SK-N-SH (cell line): ENCODE results near the gene FTO. TPM values are rescaled to one million over a fixed set of nuclear protein-coding genes. Genes with fewer than 3 reads are reported as not detected.

Experiments used
- CTCF ChIA-PET: fragments of 300-600, 350-600 bp; formaldehyde crosslinking; extraction: SDS; loops from one replicate; lab custom pipeline; 2021; lab: Yijun Ruan, JAX
- POLR2A ChIA-PET: fragments of 350-600 bp; sonication (Branson Sonifier 250); formaldehyde crosslinking; extraction: SDS; loops from one replicate; lab custom pipeline; 2020; ENCODE audit warnings: antibody characterized with exemption, inconsistent platforms; lab: Yijun Ruan, JAX
- DNase-seq: peaks from one replicate; pipeline ENCODE4 v3.0.0; 2012
- H2AFZ ChIP-seq: fragments of 200-600 bp; sonication (generic); 2 replicates; pipeline ENCODE4 v1.8.1; 2016; ENCODE audit warnings: antibody characterized with exemption, mild to moderate bottlenecking, low read depth
- H3F3A ChIP-seq: fragments of 200-600 bp; sonication (generic); replicated peaks from 2 replicates; pipeline ENCODE3; 2016; ENCODE audit warnings: antibody characterized with exemption, mild to moderate bottlenecking; ENCODE audit not compliant: insufficient read depth
- H3K27ac ChIP-seq, 2 experiments: fragments of 200-500 bp in 1 of 2; fragments of 200-600 bp in 1 of 2; sonication (Bioruptor generic) in 1 of 2; sonication (generic), shearing (Covaris generic) in 1 of 2; 2 replicates each; pipeline versions ENCODE4 v1.5.1 to v1.6.1; 2014 to 2016; ENCODE audit warnings: low read depth in 2 of 2, inconsistent platforms in 1 of 2, low read length in 1 of 2, mild to moderate bottlenecking in 1 of 2, mixed read lengths in 1 of 2
- H3K27me3 ChIP-seq: fragments of 200-600 bp; sonication (generic), shearing (Covaris generic); 2 replicates; pipeline ENCODE4 v1.6.1; 2016; ENCODE audit warnings: mixed run types; ENCODE audit not compliant: insufficient read depth
- H3K36me3 ChIP-seq, 2 experiments: fragments of 200-500 bp in 1 of 2; fragments of 200-600 bp in 1 of 2; sonication (Bioruptor generic) in 1 of 2; sonication (generic) in 1 of 2; replicated peaks in 1 of 2; 2 replicates each; pipeline versions ENCODE3 to v1.5.1; 2014 to 2016; ENCODE audit warnings: low read length in 1 of 2, mild to moderate bottlenecking in 1 of 2; ENCODE audit not compliant: insufficient read depth in 2 of 2, control insufficient read depth in 1 of 2
- H3K4me1 ChIP-seq, 2 experiments: fragments of 200-500 bp in 1 of 2; fragments of 200-600 bp in 1 of 2; sonication (Bioruptor generic) in 1 of 2; sonication (generic), shearing (Covaris generic) in 1 of 2; 2 replicates each; pipeline versions ENCODE4 v1.5.1 to v1.6.1; 2014 to 2016; ENCODE audit warnings: low read depth in 1 of 2, low read length in 1 of 2, mixed run types in 1 of 2; ENCODE audit not compliant: insufficient read depth in 2 of 2, control insufficient read depth in 1 of 2
- H3K4me2 ChIP-seq: fragments of 200-600 bp; sonication (generic), shearing (Covaris generic); 2 replicates; pipeline ENCODE4 v1.6.1; 2017; ENCODE audit warnings: mixed run types
- H3K4me3 ChIP-seq, 2 experiments: fragments of 200-500 bp in 1 of 2; fragments of 200-600 bp in 1 of 2; sonication (Bioruptor generic) in 1 of 2; sonication (generic), shearing (Covaris generic) in 1 of 2; 2 replicates each; pipeline versions ENCODE4 v1.5.1 to v1.8.1; 2014 to 2016; ENCODE audit warnings: low read depth in 2 of 2, inconsistent platforms in 1 of 2, low read length in 1 of 2, mild to moderate bottlenecking in 1 of 2, mixed read lengths in 1 of 2, moderate library complexity in 1 of 2
- H3K79me2 ChIP-seq: fragments of 200-600 bp; sonication (generic); 2 replicates; pipeline ENCODE4 v1.8.1; 2017; ENCODE audit warnings: mild to moderate bottlenecking; ENCODE audit not compliant: insufficient read depth
- H3K9ac ChIP-seq: fragments of 200-600 bp; sonication (generic); 2 replicates; pipeline ENCODE4 v1.6.1; 2017; ENCODE audit warnings: mixed run types
- H3K9me2 ChIP-seq: fragments of 200-600 bp; sonication (generic); 2 replicates; pipeline ENCODE4 v1.6.1; 2017; ENCODE audit warnings: mixed run types
- H3K9me3 ChIP-seq: fragments of 200-600 bp; sonication (generic); 2 replicates; pipeline ENCODE4 v1.6.1; 2017; ENCODE audit warnings: mixed run types, mild to moderate bottlenecking, moderate library complexity
- H4K20me1 ChIP-seq: fragments of 200-600 bp; sonication (generic); 2 replicates; pipeline ENCODE4 v1.6.1; 2017; ENCODE audit warnings: mild to moderate bottlenecking, mixed run types; ENCODE audit not compliant: insufficient read depth
- FOSL2 ChIP-seq: IDR thresholded peaks from 2 replicates; pipeline ENCODE4 v1.4.0; 2012; ENCODE audit warnings: low read depth, mild to moderate bottlenecking, moderate library complexity, borderline replicate concordance
- JUND ChIP-seq: IDR thresholded peaks from 2 replicates; pipeline ENCODE4 v1.4.0; 2012
- MEF2A ChIP-seq: IDR thresholded peaks from 2 replicates; pipeline ENCODE4 v1.4.0; 2012; ENCODE audit warnings: low read depth, borderline replicate concordance
- MXI1 ChIP-seq: IDR thresholded peaks from 2 replicates; pipeline ENCODE4 v1.6.1; 2012; ENCODE audit warnings: mild to moderate bottlenecking, low read depth, low read length, improper control_type of control experiment
- NFIC ChIP-seq: IDR thresholded peaks from 2 replicates; pipeline ENCODE4 v1.4.0; 2012; ENCODE audit warnings: borderline replicate concordance
- POLR2AphosphoS5 ChIP-seq: IDR thresholded peaks from 2 replicates; pipeline ENCODE4 v1.6.1; 2012; ENCODE audit warnings: low read depth, low read length
- RCOR1 ChIP-seq: fragments of 150-350 bp; IDR thresholded peaks from 2 replicates; pipeline ENCODE4 v1.6.1; 2017; ENCODE audit warnings: antibody characterized with exemption, low read length
- RFX5 ChIP-seq: IDR thresholded peaks from 2 replicates; pipeline ENCODE4 v1.6.1; 2012; ENCODE audit warnings: mild to moderate bottlenecking, improper control_type of control experiment, low read length
- SIN3A ChIP-seq: IDR thresholded peaks from 2 replicates; pipeline ENCODE4 v1.6.1; 2012; ENCODE audit warnings: low read depth, mild to moderate bottlenecking, low read length, moderate library complexity, borderline replicate concordance
- TAF1 ChIP-seq: IDR thresholded peaks from 2 replicates; pipeline ENCODE4 v1.6.1; 2012; ENCODE audit warnings: low read depth, mild to moderate bottlenecking, low read length, moderate library complexity, borderline replicate concordance
- TCF12 ChIP-seq: IDR thresholded peaks from 2 replicates; pipeline ENCODE4 v1.4.0; 2012
- YY1 ChIP-seq: IDR thresholded peaks from 2 replicates; pipeline ENCODE4 v1.4.0; 2012; ENCODE audit warnings: low read depth, mild to moderate bottlenecking
- WGBS: methylation state at CpG from one replicate; pipeline ENCODE4 v1.1.6; 2017; ENCODE audit warnings: low lambda C conversion rate; 5-methylcytosine and 5-hydroxymethylcytosine counted together
- polyA plus RNA-seq, 3 experiments: library from polyadenylated mRNA; depleted of rRNA; stranded (reverse); fragments of >200 nt; gene quantifications; 2 replicates each; pipeline ENCODE4 v1.2.3, GENCODE V29; 2012
- TF ChIP-seq, protein P1 (sequence below): IDR thresholded peaks from 2 replicates; pipeline ENCODE4 v1.4.0; 2012; ENCODE audit warnings: low read depth
- TF ChIP-seq, protein P2 (sequence below): IDR thresholded peaks from 2 replicates; pipeline ENCODE4 v1.4.0; 2012; ENCODE audit warnings: low read depth, borderline replicate concordance
- TF ChIP-seq, protein P3 (sequence below): IDR thresholded peaks from 2 replicates; pipeline ENCODE4 v1.6.1; 2012; ENCODE audit warnings: mild to moderate bottlenecking, low read depth, low read length, moderate library complexity
- TF ChIP-seq, protein P4 (sequence below): IDR thresholded peaks from 2 replicates; pipeline ENCODE4 v1.4.0; 2012; ENCODE audit warnings: low read depth, borderline replicate concordance
- TF ChIP-seq, protein P5 (sequence below): fragments of 150-350 bp; IDR thresholded peaks from 2 replicates; pipeline ENCODE4 v1.6.1; 2017; ENCODE audit warnings: antibody characterized with exemption, low read length, low read depth, borderline replicate concordance

FTO gene
- polyA plus RNA-seq, 1 of the 3 experiments (the other 2 are of a cell fraction), result 41.2 TPM

DNA sequence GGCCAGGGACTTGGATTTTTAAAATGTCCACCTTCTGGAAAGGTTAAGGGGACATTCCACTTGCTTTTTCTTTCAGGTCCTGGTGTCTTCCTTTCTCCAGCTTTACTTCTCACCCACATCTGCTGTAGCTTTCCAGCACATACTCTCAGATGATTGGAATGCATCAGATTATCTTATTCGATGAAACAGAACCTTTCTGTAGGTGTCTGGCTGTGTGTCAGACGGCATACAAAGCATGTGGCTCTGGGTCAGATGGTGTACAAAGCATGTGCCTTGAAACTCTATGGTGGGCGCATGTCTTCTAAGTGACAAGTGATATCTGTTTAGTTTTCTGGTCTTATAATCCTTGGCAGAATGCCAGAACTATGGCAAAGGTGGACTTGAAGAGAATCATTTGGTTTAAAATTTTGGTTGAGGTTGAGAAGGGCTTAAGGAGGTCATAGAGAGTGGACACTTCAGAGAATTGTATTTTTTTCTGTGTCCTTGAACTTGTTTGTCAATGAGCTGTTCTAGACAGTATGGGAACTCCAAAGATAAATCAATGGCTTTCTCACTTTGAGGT lies 125.3 kb downstream of the FTO start:
- Histone ChIP-seq H3K79me2 (peaks cover 6% of the 10 kb centered on the region), H2AFZ (no peak overlapping the region), H3K4me3 (no peak overlapping the region), H3K4me1 (peaks cover 0 to 5% of the 10 kb centered on the region in 2 experiments; a peak in 1 of 4 replicates), H3K9ac (no peak overlapping the region), H3K36me3 (peaks cover 9% of the 10 kb centered on the region in 2 experiments), H3F3A (no peaks in the 10 kb centered on the region), H3K27ac (no peak overlapping the region), H4K20me1 (no peaks in the 10 kb centered on the region), H3K4me2 (no peak overlapping the region), H3K9me2 (no peaks in the 10 kb centered on the region), H3K9me3 (no peaks in the 10 kb centered on the region), H3K27me3 (no peaks in the 10 kb centered on the region)
- DNase-seq, result no peak
- ChIA-PET POLR2A (no interaction called here), CTCF (no interaction called here)
- WGBS, result 63% methylated on average over 3 of the region's 3 CpGs
- TF ChIP-seq MEF2A (no peak), FOSL2 (peak; percentile 25; the same call in 1 of the 2 replicates), NFIC (peak; percentile 49; the same call in 1 of the 2 replicates), TCF12 (peak; percentile 36; the same call in 1 of the 2 replicates), JUND (0 out of 2 replicates have a peak, but pooled peaks have one; percentile 7), POLR2AphosphoS5 (no peak)
- TF ChIP-seq, protein P1, sequence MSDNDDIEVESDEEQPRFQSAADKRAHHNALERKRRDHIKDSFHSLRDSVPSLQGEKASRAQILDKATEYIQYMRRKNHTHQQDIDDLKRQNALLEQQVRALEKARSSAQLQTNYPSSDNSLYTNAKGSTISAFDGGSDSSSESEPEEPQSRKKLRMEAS, result 0 out of 2 replicates have a peak, but pooled peaks have one; percentile 48

DNA sequence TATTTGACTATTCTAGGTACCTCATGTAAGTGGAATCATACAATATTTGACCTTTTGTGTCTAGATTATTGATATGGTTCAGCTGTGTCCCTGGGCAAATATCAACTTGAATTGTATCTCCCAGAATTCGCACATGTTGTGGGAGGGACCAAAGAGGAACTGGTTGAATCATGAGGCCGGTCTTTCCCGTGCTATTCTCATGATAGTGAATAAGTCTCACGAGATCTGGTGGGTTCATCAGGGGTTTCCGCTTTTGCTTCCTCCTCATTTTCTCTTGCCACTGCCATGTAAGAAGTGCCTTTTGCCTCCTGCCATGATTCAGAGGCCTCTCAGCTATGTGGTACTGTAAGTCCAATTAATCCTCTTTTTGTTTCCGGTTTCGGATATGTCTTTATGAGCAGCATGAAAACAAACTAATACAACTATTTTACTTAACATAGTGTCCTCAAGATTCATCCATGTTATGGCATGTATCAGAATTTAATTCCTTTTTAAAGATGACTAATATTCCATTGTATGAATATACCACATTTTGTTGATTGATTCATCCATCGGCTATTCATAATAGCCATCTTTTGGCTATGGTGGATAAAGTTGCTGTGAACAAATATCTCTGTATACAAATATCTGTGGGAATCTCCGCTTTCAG lies 129.1 kb downstream of the FTO start:
- no peak overlapping the region for H3K9ac ChIP-seq
- H3K9me2 ChIP-seq, result no peaks in the 10 kb centered on the region
- peaks cover 6% of the 10 kb centered on the region for H3K79me2 ChIP-seq
- no peaks in the 10 kb centered on the region for H3F3A ChIP-seq
- H3K4me2 ChIP-seq, result no peak overlapping the region
- no peak for DNase-seq
- peaks cover 0 to 17% of the 10 kb centered on the region in 2 experiments for H3K36me3 ChIP-seq
- H3K4me3 ChIP-seq, result no peak overlapping the region
- no peaks in the 10 kb centered on the region for H4K20me1 ChIP-seq
- H3K4me1 ChIP-seq, result peaks cover 0 to 5% of the 10 kb centered on the region in 2 experiments; a peak in 1 of 4 replicates
- ChIA-PET POLR2A (no interaction called here), CTCF (interaction anchor here (0.6 kb wide), 1 partner anchor 79 kb away, joined by 3 read pairs; no protein-coding TSS in a partner anchor)
- H3K27ac ChIP-seq, result no peak overlapping the region
- H2AFZ ChIP-seq, result no peak overlapping the region
- WGBS, result 96% methylated on average over 9 of the region's 9 CpGs
- no peaks in the 10 kb centered on the region for H3K9me3 ChIP-seq
- H3K27me3 ChIP-seq, result no peaks in the 10 kb centered on the region
- TF ChIP-seq MXI1 (no peak), MEF2A (no peak), SIN3A (no peak), POLR2AphosphoS5 (no peak), RCOR1 (no peak), TAF1 (no peak), YY1 (no peak), RFX5 (no peak), TCF12 (no peak)
- TF ChIP-seq, protein P2, sequence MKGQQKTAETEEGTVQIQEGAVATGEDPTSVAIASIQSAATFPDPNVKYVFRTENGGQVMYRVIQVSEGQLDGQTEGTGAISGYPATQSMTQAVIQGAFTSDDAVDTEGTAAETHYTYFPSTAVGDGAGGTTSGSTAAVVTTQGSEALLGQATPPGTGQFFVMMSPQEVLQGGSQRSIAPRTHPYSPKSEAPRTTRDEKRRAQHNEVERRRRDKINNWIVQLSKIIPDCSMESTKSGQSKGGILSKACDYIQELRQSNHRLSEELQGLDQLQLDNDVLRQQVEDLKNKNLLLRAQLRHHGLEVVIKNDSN, result no peak
- TF ChIP-seq, protein P3, sequence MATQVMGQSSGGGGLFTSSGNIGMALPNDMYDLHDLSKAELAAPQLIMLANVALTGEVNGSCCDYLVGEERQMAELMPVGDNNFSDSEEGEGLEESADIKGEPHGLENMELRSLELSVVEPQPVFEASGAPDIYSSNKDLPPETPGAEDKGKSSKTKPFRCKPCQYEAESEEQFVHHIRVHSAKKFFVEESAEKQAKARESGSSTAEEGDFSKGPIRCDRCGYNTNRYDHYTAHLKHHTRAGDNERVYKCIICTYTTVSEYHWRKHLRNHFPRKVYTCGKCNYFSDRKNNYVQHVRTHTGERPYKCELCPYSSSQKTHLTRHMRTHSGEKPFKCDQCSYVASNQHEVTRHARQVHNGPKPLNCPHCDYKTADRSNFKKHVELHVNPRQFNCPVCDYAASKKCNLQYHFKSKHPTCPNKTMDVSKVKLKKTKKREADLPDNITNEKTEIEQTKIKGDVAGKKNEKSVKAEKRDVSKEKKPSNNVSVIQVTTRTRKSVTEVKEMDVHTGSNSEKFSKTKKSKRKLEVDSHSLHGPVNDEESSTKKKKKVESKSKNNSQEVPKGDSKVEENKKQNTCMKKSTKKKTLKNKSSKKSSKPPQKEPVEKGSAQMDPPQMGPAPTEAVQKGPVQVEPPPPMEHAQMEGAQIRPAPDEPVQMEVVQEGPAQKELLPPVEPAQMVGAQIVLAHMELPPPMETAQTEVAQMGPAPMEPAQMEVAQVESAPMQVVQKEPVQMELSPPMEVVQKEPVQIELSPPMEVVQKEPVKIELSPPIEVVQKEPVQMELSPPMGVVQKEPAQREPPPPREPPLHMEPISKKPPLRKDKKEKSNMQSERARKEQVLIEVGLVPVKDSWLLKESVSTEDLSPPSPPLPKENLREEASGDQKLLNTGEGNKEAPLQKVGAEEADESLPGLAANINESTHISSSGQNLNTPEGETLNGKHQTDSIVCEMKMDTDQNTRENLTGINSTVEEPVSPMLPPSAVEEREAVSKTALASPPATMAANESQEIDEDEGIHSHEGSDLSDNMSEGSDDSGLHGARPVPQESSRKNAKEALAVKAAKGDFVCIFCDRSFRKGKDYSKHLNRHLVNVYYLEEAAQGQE, result no peak
- TF ChIP-seq, protein P4, sequence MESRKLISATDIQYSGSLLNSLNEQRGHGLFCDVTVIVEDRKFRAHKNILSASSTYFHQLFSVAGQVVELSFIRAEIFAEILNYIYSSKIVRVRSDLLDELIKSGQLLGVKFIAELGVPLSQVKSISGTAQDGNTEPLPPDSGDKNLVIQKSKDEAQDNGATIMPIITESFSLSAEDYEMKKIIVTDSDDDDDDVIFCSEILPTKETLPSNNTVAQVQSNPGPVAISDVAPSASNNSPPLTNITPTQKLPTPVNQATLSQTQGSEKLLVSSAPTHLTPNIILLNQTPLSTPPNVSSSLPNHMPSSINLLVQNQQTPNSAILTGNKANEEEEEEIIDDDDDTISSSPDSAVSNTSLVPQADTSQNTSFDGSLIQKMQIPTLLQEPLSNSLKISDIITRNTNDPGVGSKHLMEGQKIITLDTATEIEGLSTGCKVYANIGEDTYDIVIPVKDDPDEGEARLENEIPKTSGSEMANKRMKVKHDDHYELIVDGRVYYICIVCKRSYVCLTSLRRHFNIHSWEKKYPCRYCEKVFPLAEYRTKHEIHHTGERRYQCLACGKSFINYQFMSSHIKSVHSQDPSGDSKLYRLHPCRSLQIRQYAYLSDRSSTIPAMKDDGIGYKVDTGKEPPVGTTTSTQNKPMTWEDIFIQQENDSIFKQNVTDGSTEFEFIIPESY, result no peak
- TF ChIP-seq, protein P5, sequence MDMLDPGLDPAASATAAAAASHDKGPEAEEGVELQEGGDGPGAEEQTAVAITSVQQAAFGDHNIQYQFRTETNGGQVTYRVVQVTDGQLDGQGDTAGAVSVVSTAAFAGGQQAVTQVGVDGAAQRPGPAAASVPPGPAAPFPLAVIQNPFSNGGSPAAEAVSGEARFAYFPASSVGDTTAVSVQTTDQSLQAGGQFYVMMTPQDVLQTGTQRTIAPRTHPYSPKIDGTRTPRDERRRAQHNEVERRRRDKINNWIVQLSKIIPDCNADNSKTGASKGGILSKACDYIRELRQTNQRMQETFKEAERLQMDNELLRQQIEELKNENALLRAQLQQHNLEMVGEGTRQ, result no peak
